Activated CD8-positive, alpha-beta memory T cell treated with anti-CD3 and anti-CD28 coated beads, Interleukin-2, amount 50 U/mL, for 1 hour (primary cell): ENCODE data around the gene ARHGEF4.

Experiments used
- DNase-seq: peaks from one replicate; pipeline ENCODE4 v3.0.0-alpha.2; 2020; ENCODE audit errors: extremely low read depth

The ARHGEF4 gene

DNA sequence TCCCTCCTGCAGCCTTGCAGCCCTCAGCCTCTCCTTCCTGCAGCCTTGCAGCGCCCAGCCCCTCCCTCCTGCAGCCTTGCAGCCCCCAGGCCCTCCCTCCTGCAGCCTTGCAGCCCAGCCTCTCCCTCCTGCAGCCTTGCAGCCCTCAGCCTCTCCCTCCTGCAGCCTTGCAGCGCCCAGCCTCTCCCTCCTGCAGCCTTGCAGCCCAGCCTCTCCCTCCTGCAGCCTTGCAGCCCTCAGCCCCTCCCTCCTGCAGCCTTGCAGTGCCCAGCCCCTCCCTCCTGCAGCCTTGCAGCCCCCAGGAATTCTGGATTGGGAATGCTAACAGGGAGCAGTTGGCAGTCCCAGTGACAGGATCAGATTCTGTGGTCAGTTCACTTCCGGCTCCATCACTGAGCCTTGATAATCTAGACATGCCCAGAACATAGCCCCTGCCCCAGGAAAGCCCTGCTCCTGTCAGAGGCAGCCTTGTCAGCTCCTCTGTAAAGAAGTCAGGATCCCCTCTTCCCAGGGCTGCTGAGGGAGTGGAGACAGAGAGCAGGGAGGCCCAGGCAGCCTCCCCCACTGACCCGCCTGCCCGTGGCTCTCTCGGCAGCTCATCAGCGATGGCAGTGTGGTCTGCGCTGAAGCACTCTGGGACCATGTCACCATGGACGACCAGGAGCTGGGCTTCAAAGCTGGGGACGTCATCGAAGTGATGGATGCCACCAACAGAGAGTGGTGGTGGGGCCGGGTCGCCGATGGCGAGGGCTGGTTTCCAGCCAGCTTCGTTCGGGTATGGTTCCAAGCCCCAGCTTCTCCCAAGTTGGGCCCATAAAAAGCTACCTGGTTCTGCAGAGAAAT, 201.8 kb downstream of the ARHGEF4 start:
- no peak for DNase-seq

GRCh38 chr2:131039101-131039440, 202.4 kb downstream of the ARHGEF4 start:
- DNase-seq = no peak

GRCh38 chr2:131039535-131039907, 202.8 kb downstream of the ARHGEF4 start:
- no peak for DNase-seq

DNA sequence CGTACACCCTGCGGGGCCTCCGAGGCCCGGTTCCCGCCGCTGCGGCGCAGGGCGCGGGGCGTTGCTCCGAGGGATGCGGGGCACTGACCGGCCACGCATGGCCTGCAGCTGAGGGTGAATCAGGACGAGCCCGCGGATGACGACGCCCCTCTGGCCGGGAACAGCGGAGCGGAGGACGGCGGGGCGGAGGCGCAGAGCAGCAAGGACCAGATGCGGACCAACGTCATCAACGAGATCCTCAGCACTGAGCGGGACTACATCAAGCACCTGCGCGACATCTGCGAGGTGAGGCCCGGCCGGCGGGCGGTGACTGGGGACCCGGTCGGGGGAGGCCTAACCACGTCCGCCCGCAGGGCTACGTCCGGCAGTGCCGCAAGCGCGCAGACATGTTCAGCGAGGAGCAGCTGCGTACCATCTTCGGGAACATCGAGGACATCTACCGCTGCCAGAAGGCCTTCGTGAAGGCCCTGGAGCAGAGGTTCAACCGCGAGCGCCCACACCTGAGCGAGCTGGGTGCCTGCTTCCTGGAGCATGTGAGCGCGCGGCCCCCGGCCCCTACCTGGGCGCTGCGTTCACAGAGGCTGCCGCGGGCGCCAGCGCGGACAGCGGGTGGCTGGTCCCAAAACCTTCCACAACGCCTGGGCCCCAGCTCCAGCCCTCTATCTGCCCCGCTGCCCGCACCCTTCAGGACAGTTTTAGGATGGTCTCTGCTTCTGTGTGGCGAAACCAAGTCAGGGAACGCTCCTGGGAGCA, 203.4 kb downstream of the ARHGEF4 start:
- no peak for DNase-seq

DNA sequence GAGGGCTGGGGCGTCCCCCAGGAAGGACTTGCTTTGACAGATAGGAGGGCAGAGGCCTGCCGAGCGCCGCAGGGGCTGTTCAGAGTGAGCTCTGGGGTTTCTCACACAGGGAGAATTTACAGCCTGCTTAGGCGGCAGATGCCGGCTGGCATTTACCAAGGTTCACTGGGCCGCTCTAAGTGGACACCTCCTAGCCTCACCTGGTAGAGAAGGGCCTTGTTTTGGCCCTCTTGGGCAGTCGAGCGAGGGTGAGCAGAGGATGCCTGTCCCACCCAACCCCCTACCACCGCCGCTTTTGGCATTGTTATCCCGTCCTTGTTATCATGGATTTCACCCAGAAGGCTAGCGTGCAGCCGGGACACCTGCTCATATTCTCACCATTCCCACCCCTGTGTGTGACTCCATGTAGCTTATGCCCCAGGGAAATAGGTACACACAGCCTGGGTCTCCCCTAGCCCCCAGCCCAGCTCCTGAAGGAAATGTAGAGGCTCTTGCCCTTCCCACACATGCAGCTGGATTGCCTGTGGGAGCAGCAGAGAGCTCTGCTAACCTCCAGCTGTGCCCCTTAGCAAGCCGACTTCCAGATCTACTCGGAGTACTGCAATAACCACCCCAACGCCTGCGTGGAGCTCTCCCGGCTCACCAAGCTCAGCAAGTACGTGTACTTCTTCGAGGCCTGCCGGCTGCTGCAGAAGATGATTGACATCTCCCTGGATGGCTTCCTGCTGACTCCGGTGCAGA, 204.1 kb downstream of the ARHGEF4 start:
- DNase-seq = no peak

DNA sequence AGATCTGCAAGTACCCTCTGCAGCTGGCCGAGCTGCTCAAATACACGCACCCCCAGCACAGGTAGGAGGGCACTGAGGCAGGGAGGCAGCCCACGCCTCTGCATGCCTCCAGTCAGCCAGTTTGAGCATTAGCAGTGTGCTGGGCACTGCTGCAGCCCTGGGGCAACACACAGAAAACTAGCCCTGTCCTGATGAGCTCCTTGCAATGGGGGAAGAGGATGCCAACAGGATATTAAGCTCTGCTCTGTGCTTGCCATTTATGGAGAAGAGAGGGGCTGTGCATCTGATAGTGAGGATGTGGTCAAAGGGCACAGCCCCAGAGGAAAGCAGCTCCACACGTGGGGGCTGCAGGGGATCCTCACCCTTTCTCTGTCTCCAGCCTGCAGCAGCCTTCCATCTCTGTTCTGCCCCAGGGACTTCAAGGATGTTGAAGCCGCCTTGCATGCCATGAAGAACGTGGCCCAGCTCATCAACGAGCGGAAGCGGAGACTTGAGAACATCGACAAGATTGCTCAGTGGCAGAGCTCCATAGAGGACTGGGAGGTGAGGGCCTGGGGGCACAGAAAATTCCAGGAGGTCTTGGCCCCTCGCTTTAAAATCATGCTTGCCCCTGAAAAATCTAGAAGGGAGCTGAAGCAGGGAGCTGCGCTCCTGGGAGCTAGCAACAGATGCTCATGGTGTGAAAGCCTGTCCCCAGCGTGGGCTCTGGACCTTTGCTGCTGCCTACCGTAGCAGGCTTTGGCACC, 204.9 kb downstream of the ARHGEF4 start:
- DNase-seq = no peak

- DNase-seq = no peak
Observed at GRCh38 chr2:131042148-131042775, 205.5 kb downstream of the ARHGEF4 start.

DNA sequence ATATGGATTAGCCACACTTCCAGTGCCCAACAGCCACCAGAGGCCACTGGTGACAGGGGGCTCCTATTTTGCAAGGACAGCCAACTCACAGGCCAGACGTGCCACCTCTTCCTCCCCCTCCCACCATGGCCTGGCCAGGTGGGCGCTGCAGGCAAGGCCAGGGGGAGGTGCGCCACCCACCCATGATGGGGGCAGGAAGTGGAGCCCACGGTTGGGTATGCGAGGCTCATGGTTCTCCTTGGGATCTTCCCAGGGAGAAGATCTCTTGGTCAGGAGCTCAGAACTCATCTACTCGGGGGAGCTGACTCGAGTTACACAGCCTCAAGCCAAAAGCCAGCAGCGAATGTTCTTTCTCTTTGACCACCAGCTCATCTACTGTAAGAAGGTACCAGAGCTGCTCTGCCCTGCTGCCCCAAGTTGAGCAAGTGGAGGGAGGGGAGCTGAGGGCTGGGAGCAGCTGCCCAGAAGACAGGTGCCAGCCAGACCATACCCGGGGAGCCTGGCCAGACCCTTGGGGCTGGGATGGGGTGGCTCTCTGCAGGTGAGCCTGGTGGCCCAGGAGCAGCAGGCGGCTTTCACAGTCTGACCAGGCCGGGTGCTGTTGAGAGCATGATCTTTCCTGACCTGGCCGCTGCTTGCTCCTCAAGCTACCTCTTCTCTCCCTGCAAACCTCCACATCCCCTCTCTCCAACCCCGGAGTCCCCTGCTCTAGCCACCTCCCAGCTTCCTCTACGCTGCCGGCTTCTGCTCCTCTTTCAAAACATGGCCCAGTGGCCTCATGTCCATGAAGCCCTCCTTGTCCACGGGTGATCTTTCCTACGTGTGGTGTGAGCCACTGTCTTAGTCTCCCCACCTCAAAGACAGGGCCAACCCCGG, 206.7 kb downstream of the ARHGEF4 start:
- DNase-seq = no peak

DNA sequence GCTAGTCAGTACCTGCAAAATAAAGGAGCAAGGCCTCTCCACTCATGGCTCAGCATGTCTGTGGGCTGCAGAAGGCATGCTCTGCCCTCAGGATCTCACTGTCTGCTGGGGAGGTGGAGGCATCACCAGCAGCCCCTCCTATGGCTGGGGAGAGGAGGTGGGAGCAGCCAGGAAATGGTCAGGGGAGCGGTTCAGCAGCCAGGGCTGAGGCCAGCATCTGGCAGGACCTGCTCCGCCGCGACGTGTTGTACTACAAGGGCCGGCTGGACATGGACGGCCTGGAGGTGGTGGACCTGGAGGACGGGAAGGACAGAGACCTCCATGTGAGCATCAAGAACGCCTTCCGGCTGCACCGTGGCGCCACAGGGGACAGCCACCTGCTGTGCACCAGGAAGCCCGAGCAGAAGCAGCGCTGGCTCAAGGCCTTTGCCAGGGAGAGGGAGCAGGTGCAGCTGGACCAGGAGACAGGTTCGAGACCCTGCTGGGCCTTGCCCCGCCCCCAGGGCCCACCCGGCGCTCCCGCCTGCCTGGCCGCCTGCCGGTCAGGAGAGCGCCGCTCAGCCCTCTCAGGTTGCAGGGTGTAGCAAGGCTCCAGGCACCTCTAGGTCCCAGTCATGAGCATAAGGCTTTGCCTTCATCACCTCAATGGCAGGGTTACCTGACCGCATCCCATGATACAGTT, 207.5 kb downstream of the ARHGEF4 start:
- no peak for DNase-seq

- DNase-seq = no peak
Observed at GRCh38 chr2:131044757-131045150, 208.0 kb downstream of the ARHGEF4 start.

DNA sequence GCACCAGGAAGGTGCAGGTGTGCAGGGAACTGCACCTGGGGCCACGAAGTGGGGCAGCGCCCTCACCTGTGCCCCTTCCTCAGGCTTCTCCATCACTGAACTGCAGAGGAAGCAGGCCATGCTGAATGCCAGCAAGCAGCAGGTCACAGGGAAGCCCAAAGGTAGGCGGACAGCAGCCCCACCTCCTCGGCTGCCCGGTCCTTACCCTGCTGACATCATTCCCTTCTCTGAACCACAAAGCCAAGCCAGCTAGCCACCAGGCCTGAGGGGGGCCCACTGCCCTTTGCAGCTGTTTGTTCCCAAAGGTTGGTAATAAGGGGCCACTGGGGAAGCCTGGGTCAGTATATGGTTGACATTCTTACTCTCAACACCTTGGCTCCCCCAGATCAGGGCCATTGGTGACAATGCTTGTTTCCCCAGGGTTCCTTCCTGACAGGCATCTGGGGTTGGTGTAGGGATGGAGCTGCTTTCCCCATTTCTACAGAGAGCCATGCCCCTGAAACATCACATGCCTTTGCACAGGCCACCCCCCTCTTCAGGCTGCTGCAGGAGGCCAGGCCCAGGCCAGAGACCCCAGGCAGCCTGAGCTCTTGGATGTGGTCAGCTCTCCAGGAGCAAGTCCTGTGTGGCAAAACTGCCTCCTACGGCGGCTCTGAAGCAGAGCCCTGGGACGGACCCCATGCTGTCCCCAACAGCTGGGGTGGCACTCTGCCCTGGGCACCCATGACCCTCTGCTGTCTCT, 208.7 kb downstream of the ARHGEF4 start:
- DNase-seq = no peak

- no peak for DNase-seq
Observed at GRCh38 chr2:131046028-131046917, 209.6 kb downstream of the ARHGEF4 start.

GRCh38 chr2:131046918-131047652, 210.4 kb downstream of the ARHGEF4 start:
- no peak for DNase-seq

GRCh38 chr2:131047920-131048560, 211.3 kb downstream of the ARHGEF4 start:
- DNase-seq = no peak

GRCh38 chr2:131048641-131049040, 211.9 kb downstream of the ARHGEF4 start:
- DNase-seq = no peak

DNA sequence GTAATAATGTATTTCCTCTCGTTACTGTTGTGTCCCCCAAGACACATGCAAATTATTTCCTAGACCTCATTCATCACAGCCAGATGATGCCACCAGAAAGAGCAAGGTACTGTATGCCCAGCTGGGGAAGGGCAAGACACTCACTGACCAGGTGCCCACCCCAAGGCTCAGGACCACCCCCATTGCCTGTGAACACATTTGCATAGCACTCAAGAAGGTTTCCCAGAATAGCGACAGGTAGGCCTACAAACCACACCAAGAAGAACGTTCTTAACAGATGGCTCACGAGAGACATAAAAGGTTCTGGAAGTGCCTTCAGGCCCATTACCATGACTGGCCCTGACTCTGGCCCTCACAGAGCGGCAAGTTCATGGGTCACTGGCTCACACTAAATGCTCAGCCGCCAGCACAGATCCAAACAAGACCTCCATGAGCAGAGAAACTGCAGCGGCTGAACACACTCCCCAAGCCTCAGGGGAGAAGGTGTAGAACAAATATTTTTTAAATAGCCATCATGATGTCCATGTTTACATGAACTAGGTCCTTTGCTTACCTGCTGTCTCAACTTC, 212.5 kb downstream of the ARHGEF4 start:
- no peak for DNase-seq

GRCh38 chr2:131050896-131051295, 214.2 kb downstream of the ARHGEF4 start:
- DNase-seq = no peak
